Medulla oblongata (tissue), 1 donor: Measurements from ENCODE around the gene AK5.
"Not testable (repeated sequence)": the region's sequence is repeated elsewhere in the genome, so short reads cannot be mapped to it uniquely, and the experiment has no call there.

ENCODE experiments used
- DNase-seq: peaks from one replicate; pipeline ENCODE4 v3.0.0-alpha.2; 2015; ENCODE audit errors: extremely low spot score

AK5 gene

GRCh38 chr1:77288275-77288674, 6.5 kb downstream of the AK5 start:
- DNase-seq, result no peak

- DNase-seq, result no peak
Observed at GRCh38 chr1:77290576-77290975, 8.8 kb downstream of the AK5 start.

- no peak for DNase-seq
Observed at GRCh38 chr1:77292551-77292950, 10.7 kb downstream of the AK5 start.

GRCh38 chr1:77300566-77300965, 18.7 kb downstream of the AK5 start:
- DNase-seq, result no peak

GRCh38 chr1:77303387-77303786, 21.6 kb downstream of the AK5 start:
- no peak for DNase-seq

- DNase-seq, result no peak
Observed at GRCh38 chr1:77308889-77309621, 27.2 kb downstream of the AK5 start.

GRCh38 chr1:77310924-77311323, 29.1 kb downstream of the AK5 start:
- DNase-seq, result no peak

GRCh38 chr1:77312364-77312763, 30.5 kb downstream of the AK5 start:
- not testable (repeated sequence) for DNase-seq

- DNase-seq, result no peak
Observed at GRCh38 chr1:77313491-77313890, 31.7 kb downstream of the AK5 start.

- no peak for DNase-seq
Observed at GRCh38 chr1:77316006-77316405, 34.2 kb downstream of the AK5 start.

GRCh38 chr1:77316966-77317365, 35.1 kb downstream of the AK5 start:
- DNase-seq, result no peak

GRCh38 chr1:77319036-77319705, 37.4 kb downstream of the AK5 start:
- DNase-seq, result no peak

- no peak for DNase-seq
Observed at GRCh38 chr1:77322061-77322900, 40.5 kb downstream of the AK5 start.

GRCh38 chr1:77333501-77333900, 51.7 kb downstream of the AK5 start:
- no peak for DNase-seq

- no peak for DNase-seq
Observed at GRCh38 chr1:77336729-77337128, 54.9 kb downstream of the AK5 start.

GRCh38 chr1:77339326-77339725, 57.5 kb downstream of the AK5 start:
- no peak for DNase-seq

- no peak for DNase-seq
Observed at GRCh38 chr1:77341195-77341594, 59.4 kb downstream of the AK5 start.

GRCh38 chr1:77342745-77343144, 60.9 kb downstream of the AK5 start:
- no peak for DNase-seq

GRCh38 chr1:77347646-77348045, 65.8 kb downstream of the AK5 start:
- no peak for DNase-seq

- no peak for DNase-seq
Observed at GRCh38 chr1:77348549-77348948, 66.7 kb downstream of the AK5 start.

GRCh38 chr1:77349275-77349674, 67.5 kb downstream of the AK5 start:
- DNase-seq, result peak; percentile 28

- DNase-seq, result no peak
Observed at GRCh38 chr1:77350012-77350770, 68.4 kb downstream of the AK5 start.
